ENCODE results near the gene COL6A3.

- no peak for TF ChIP-seq FOXP1 (IDR thresholded peaks at IDR 0.05)
- no peak for TF ChIP-seq FOXP1 (CRISPR knock-in tag; IDR thresholded peaks at IDR 0.05)
- TF ChIP-seq TBL1XR1 (IDR thresholded peaks at IDR 0.05; ENCODE audit: borderline replicate concordance, low read length, partially characterized antibody), result no peak
Measured at GRCh38 chr2:237322564-237322963, 91.4 kb downstream of the COL6A3 start.

Data from HepG2 (cell line).